ENCODE results near the gene CHST7.
A peak's percentile ranks its signal among the peaks of the same experiment; 100 is the strongest.

Gene CHST7

GRCh38 chrX:46545111-46546005 lies 28.2 kb upstream of the CHST7 start, which contains the start of gene ZNF674:
Gene ZNF674, minus strand, starts transcription at chrX:46545421. Its CDS starts 3,334 bp downstream, at chrX:46542087.
- Histone ChIP-seq H3K27ac (peak within 1 kb of the TSS; percentile 84 to 89), H3K4me1 (peaks cover 0 to 15% (median 10%) of the 10 kb centered on the region in 4 donors), H3K9me3 (no peaks in the 10 kb centered on the region), H3K27me3 (no peaks in the 10 kb centered on the region), H3K36me3 (peaks cover 0 to 5% (median 0%) of the 10 kb centered on the region in 3 donors), H3K4me3 (peak within 1 kb of the TSS; percentile 70 to 78)
- peak; percentile 88 to 94 for DNase-seq
- intact Hi-C loops (cut with DNase I; ENCODE audit: low total_unique reads), result no loop called here
- peak; percentile 28 to 31 for TF ChIP-seq CTCF (IDR thresholded peaks at IDR 0.05)

- H3K27me3 ChIP-seq, result no peaks in the 10 kb centered on the region
- intact Hi-C loops (cut with DNase I; ENCODE audit: low total_unique reads), result no loop called here
- no peak for DNase-seq
- TF ChIP-seq CTCF (IDR thresholded peaks at IDR 0.05), result no peak
- no peak overlapping the region for H3K4me3 ChIP-seq
- H3K36me3 ChIP-seq, result peaks cover 0 to 5% (median 0%) of the 10 kb centered on the region in 3 donors
- no peaks in the 10 kb centered on the region for H3K9me3 ChIP-seq
- peaks cover 0 to 15% (median 10%) of the 10 kb centered on the region in 4 donors for H3K4me1 ChIP-seq
- no peak overlapping the region for H3K27ac ChIP-seq
Measured at GRCh38 chrX:46547857-46548256, 25.7 kb upstream of the CHST7 start.

DNA sequence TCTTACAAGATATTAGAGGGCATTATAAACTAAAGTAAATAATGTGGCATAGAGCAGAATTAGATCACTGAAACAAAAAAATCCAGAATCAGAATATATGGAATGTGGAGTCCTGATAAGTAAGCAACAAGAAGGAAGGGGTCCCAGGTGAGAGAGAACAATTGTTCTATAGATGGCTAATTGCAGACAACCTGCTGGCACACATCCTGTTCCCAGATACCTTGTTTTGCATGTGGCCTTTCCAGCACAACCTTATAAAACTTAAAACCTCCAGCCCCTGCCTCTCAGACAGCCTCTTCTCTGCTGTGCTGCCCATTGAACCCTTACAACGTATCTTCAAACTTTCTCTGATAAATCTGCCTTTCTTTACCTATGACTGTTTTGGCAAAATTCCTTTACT lies 23.7 kb upstream of the CHST7 start:
- Histone ChIP-seq H3K27me3 (no peaks in the 10 kb centered on the region), H3K36me3 (peaks cover 0 to 5% (median 0%) of the 10 kb centered on the region in 3 donors), H3K4me3 (no peak overlapping the region), H3K9me3 (no peaks in the 10 kb centered on the region), H3K4me1 (peaks cover 0 to 15% (median 10%) of the 10 kb centered on the region in 4 donors), H3K27ac (no peak overlapping the region)
- intact Hi-C loops (cut with DNase I; ENCODE audit: low total_unique reads), result no loop called here
- no peak for DNase-seq
- no peak for TF ChIP-seq CTCF (IDR thresholded peaks at IDR 0.05)

DNA sequence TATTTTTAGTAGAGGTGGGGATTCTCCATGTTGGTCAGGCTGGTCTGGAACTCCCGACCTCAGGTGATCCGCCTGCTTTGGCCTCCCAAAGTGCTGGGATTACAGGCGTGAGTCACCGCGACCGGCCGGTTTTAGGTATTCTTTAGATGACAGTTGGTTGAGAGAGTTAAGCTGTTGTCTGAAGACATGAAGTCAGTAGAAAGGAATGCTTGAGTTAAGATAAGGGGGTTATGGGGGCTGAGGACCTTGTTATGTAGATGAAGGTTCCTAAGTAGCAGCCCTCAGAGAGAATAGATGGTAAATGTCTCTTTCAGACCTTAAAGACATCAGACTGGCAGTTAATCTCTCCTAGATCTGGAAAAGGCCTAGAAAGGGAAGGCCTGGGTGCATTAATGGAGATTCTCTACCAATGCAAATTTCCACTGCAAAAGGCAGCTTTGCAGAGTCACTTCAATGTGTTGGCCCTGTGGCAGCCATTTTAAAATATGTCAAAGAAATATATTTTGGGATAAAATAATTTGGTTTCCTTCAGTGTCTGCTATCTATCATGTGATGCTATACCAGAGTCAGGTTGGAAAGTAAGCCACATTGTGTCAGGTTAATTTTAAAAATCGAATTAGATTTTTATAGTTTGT lies 22.0 kb upstream of the CHST7 start:
- peaks cover 0 to 5% (median 0%) of the 10 kb centered on the region in 3 donors for H3K36me3 ChIP-seq
- H3K27me3 ChIP-seq, result no peaks in the 10 kb centered on the region
- intact Hi-C loops (cut with DNase I; ENCODE audit: low total_unique reads), result no loop called here
- no peak for DNase-seq
- H3K4me3 ChIP-seq, result no peak overlapping the region
- H3K4me1 ChIP-seq, result peaks cover 0 to 7% (median 6%) of the 10 kb centered on the region in 4 donors
- H3K9me3 ChIP-seq, result no peaks in the 10 kb centered on the region
- H3K27ac ChIP-seq, result no peak overlapping the region
- no peak for TF ChIP-seq CTCF (IDR thresholded peaks at IDR 0.05)

GRCh38 chrX:46553935-46554334 lies 19.6 kb upstream of the CHST7 start:
- Histone ChIP-seq H3K27me3 (no peaks in the 10 kb centered on the region), H3K9me3 (no peaks in the 10 kb centered on the region), H3K36me3 (no peaks in the 10 kb centered on the region), H3K27ac (no peak overlapping the region), H3K4me1 (no peaks in the 10 kb centered on the region), H3K4me3 (no peak overlapping the region)
- intact Hi-C loops (cut with DNase I; ENCODE audit: low total_unique reads), result no loop called here
- TF ChIP-seq CTCF (IDR thresholded peaks at IDR 0.05), result no peak
- no peak for DNase-seq
